Glomerular visceral epithelial cell (primary cell): ENCODE results near the gene TPP1.

Source experiments
- DNase-seq: peaks from one replicate; pipeline ENCODE4 v3.0.0-alpha.2; 2016; ENCODE audit errors: extremely low spot score

The TPP1 gene

GRCh38 chr11:6619004-6619745, at the start of gene TPP1:
TSS of gene TPP1 (minus strand) at chr11:6619422. CDS start at chr11:6619400, 22 bp downstream.
- DNase-seq, result peak; percentile 89

- peak; percentile 20 for DNase-seq
Observed at GRCh38 chr11:6667733-6668374, 48.6 kb upstream of the TPP1 start.

DNA sequence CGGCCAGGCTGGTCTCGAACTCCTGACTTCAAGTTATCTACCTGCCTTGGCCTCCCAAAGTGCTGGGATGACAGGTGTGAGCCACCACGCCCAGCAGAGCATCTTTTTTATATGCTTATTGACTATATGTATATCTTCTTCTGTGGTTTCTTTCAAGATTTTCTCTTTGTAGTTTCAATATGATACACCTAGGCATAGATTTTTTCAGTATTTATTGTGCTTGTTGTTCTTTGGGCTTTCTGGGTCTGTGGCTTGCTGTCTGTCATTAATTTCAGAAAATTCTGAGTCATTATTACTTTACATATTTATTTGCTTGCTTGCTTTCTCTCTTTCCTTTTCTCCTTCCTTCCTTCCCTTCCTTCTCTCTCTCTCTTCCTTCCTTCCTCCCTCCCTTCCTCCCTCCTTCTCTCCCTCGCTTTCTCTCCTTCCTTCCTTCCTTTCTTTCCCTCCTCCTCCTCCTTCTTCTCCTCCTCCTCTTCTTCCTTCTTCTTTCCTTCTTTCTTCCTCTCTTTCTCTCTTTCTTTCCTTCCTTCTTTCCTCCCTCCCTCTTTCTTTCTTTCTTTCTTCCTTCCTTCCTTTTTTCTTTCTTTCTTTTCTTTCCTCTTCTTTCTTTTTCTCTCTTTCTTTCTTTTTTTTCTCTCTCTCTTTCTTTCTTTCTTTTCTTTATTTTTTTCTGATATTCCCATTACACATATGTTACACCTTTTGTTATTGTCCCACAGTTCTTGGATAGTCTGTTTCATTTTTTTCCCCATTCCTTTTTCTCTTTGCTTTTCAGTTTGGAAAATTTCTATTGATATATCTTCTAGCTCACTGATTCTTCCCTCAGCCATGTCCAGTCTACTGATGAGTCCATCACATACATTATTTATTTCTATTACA, 47.3 kb upstream of the TPP1 start:
- no peak for DNase-seq

GRCh38 chr11:6664551-6664950, 45.3 kb upstream of the TPP1 start:
- no peak for DNase-seq

DNA sequence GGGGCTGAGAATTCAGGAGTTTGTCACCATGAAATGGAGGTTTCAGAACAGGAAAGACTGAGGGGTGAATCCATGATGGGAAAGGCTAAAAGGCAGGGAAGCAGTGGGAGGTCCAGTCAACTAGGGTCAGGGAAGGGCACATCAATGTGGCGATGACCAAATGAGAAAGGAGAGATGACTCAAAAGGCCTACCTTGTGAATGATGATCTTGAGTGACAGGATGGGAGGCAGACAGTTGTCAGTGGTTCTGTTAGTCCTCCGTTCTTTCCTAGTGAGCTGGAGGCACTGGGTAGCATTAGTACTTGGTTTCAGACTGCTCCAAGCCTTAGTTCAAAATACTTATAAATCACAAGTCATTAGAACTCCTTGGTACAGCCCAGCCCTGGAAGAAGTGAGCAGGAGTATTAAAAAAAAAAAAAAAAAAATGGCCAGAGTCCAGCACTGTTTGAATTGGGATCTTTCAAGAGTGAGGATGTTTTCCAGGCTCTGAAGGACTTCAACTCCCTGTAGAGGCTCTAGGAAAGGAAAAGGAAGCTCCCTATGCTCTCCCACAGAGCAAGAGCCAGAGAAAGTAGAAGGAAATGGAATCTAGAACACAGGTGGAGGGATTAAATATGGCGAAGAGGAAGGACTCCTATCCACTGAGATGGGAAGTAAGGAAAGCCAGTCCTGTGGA, 44.7 kb upstream of the TPP1 start:
- DNase-seq, result no peak

GRCh38 chr11:6660712-6661111, 41.5 kb upstream of the TPP1 start:
- no peak for DNase-seq

GRCh38 chr11:6658647-6659046, 39.4 kb upstream of the TPP1 start:
- DNase-seq, result no peak

GRCh38 chr11:6657346-6657745, 38.1 kb upstream of the TPP1 start:
- DNase-seq, result no peak

GRCh38 chr11:6656936-6657335, 37.7 kb upstream of the TPP1 start:
- no peak for DNase-seq

DNA sequence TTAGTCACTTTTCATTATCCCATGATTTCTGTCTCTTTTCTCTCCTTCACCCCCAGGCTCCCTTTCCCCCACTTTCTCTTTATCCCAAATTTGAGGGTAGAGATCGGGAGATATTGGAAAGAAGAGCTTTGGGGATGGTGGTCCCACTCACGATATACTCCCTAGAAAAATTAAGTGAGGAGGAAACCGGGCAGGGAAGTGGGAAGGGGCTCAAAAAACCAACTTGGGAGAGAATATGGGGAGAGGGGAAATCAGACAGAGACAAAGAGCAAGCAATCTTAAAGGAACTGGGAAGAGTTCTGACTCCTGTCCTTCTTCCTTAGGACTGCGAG, 37.3 kb upstream of the TPP1 start:
- no peak for DNase-seq

- DNase-seq, result no peak
Observed at GRCh38 chr11:6655790-6656583, 36.8 kb upstream of the TPP1 start, which contains the start of gene DCHS1. TSS of gene DCHS1 (minus strand) at chr11:6655809. CDS start at chr11:6641613, 14,196 bp downstream.

DNA sequence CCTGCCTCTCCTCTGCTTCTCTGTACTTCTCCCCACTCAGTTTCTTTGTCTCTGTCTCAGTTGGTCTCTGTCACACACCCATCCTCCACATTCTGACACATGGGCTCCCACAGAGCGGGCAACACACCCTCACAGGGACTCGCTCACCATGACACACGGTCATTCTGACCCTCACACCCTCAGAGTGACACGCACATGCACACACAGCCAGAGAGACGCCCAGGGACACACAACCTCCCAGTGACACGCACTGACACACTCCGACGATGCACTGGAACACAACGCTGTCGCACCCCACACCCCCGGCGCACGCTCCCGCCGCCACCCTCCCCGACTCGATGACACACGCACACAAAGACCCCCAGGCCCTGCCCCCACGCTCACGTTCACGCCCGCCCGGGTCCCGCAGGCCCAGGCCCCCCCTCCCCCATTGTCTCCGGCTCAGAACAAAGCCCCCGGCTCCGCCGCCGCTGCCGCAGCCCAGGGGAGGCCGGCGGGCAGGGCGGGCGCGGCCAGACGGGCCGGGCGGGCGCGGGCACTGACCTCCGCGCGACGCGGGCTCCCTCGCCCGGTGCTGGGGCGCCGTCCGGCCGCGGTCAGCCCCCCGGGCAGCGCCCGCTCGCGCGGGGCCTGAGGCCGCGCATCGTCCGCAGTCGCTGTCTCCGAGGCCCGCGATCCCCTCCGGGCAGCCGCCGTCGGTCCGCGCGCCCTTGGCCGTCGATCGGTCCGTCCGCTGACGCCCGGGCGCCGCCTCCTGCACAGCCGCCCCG, 36.0 kb upstream of the TPP1 start:
- no peak for DNase-seq

DNA sequence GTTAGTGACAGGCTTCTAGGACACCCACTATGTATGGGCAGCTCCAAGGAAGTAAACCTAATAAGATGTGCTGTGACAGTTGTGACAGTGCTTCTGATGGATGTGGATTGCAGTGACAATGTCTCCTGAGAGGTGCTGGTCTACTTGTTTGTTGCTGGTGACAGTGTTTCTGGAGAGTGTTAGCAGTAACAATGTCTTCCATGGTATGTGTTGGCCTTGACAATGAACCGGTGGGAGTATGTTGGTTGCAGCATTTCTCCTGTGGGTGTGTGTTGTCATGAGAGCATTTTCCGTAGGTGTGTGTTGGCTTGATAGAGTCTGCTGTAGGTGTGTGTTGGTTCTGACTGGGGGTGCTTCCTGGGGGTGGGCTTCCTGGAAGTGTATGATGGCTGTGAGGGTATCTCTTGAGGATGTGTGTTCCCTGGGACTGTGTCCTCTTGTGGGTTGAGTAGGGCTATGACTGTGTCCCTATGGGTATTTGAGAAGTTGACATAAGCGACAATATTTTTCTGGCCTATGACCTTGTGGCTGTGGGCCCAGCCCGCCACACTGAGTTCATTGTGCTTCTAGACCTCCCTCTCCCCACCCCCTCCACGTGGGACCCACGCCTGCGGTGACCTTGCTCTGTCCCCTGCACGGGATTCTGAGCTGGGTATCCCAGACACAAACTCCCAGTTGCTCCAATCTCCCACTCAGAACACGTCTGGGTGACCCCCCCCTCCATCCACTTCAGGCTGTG, 35.2 kb upstream of the TPP1 start:
- DNase-seq, result no peak

- DNase-seq, result no peak
Observed at GRCh38 chr11:6653656-6654055, 34.4 kb upstream of the TPP1 start.

- DNase-seq, result no peak
Observed at GRCh38 chr11:6653097-6653496, 33.9 kb upstream of the TPP1 start.

DNA sequence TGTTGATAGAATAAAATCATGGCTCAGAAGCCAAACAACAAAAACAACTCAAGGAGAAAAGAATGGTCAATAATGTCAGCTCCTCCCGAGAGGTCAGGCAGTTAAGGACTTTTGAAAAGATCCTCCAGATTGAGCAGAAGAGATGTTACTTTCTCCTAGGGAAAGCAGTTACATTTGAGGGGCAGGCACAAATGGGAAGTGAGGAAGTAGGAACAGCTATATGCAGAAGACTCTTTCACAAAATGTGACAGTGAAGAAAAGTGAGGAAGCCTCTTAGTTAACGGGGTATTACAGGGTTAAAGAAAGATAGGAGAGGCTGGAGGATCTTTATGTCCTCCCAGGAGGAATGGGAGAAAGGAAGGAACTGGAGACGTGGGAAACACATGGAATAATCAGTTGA, 33.0 kb upstream of the TPP1 start:
- DNase-seq, result no peak

GRCh38 chr11:6650980-6651379, 31.8 kb upstream of the TPP1 start:
- DNase-seq, result no peak

DNA sequence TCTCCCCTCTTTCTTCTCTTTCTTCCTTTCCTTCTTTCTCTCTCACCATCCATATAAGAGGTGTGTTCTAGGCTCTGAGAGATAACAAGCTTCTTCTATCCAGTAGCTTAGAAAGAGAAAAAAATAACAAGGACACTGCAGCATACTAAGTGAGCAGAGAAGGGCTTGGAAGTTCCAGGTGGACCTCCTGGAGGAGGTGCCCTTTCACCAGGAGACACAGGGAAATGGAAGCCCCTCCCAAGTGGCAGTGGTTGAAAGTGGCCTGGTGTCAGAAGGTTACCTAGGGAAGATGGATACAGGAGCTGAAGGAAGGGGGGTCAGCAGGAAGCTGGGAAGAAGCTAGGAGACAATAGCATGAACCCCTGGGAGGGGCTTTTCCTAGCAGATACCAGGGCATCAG, 30.9 kb upstream of the TPP1 start:
- DNase-seq, result no peak

DNA sequence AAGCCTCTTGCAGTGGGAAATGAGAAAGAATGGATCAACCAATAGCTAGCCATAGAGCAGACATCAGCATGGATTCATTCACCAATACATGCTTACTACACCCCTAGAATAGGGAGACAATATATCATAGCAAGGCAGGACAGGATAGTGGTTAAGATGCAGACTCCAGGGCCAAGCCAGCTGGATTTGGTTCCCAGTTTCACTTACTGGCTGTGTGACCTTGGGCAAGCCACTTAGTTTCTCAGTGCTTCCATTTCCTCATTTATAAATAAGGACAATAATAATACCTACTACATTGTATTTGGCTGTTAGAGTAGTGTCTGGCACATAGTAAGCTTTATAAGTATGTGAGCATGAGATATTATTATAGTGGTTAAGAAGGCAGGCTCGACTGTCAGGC, 29.3 kb upstream of the TPP1 start:
- DNase-seq, result no peak

GRCh38 chr11:6647836-6648235, 28.6 kb upstream of the TPP1 start:
- DNase-seq, result no peak
